HG03378 (cell line): Measurements from ENCODE around the gene TERF2IP.

ENCODE experiments used
- ATAC-seq: cut with Tn5 transposase; IDR thresholded peaks from one replicate; pipeline ENCODE4 v1.9.1; 2021; ENCODE audit warnings: mild to moderate bottlenecking, moderate library complexity; ENCODE audit not compliant: unreplicated experiment

TERF2IP gene

GRCh38 chr16:75632857-75633256, 14.7 kb upstream of the TERF2IP start:
- ATAC-seq: no peak

- no peak for ATAC-seq
Observed at GRCh38 chr16:75635036-75635435, 12.5 kb upstream of the TERF2IP start.

- ATAC-seq: no peak
Observed at GRCh38 chr16:75640598-75640997, 7.0 kb upstream of the TERF2IP start.

- no peak for ATAC-seq
Observed at GRCh38 chr16:75644240-75645012, 3.1 kb upstream of the TERF2IP start.

- peak; percentile 24 for ATAC-seq
Observed at GRCh38 chr16:75647112-75647491, 471 bp upstream of the TERF2IP start.

- peak; percentile 26 for ATAC-seq
Observed at GRCh38 chr16:75648265-75649076, 898 bp downstream of the TERF2IP start.

- ATAC-seq: no peak
Observed at GRCh38 chr16:75653922-75654321, 6.3 kb downstream of the TERF2IP start.

GRCh38 chr16:75658175-75658574, 10.6 kb downstream of the TERF2IP start:
- no peak for ATAC-seq

GRCh38 chr16:75660321-75660720, 12.7 kb downstream of the TERF2IP start:
- ATAC-seq: no peak

- no peak for ATAC-seq
Observed at GRCh38 chr16:75660726-75661302, 13.2 kb downstream of the TERF2IP start.

GRCh38 chr16:75667503-75667902, 19.9 kb downstream of the TERF2IP start:
- ATAC-seq: no peak

- ATAC-seq: no peak
Observed at GRCh38 chr16:75676909-75677308, 29.3 kb downstream of the TERF2IP start, which contains the start of gene CPHXL2. Gene CPHXL2 (minus strand): TSS chr16:75677009. CDS start chr16:75676999, 10 bp downstream.

- ATAC-seq: no peak
Observed at GRCh38 chr16:75679366-75679765, 31.8 kb downstream of the TERF2IP start.

GRCh38 chr16:75682308-75682707, 34.7 kb downstream of the TERF2IP start:
- no peak for ATAC-seq

- no peak for ATAC-seq
Observed at GRCh38 chr16:75687361-75687760, 39.8 kb downstream of the TERF2IP start.

- no peak for ATAC-seq
Observed at GRCh38 chr16:75695708-75696107, 48.1 kb downstream of the TERF2IP start.

GRCh38 chr16:75697571-75697970, 50.0 kb downstream of the TERF2IP start:
- ATAC-seq: no peak

GRCh38 chr16:75701361-75701760, 53.8 kb downstream of the TERF2IP start, which contains the start of gene DUXB:
Gene DUXB (minus strand): TSS chr16:75701461. CDS start chr16:75701418, 43 bp downstream.
- no peak for ATAC-seq

- no peak for ATAC-seq
Observed at GRCh38 chr16:75702242-75702641, 54.7 kb downstream of the TERF2IP start.

GRCh38 chr16:75703306-75703705, 55.7 kb downstream of the TERF2IP start:
- ATAC-seq: no peak
